Measurements from ENCODE around the gene CRLF3.
"Not testable (repeated sequence)": the region's sequence is repeated elsewhere in the genome, so short reads cannot be mapped to it uniquely, and the experiment has no call there.

CRLF3 gene

GRCh38 chr17:30814236-30814635 lies 10.3 kb downstream of the CRLF3 start:
- not testable (repeated sequence) for DNase-seq (ENCODE audit: low read depth in 2 of 2)

GRCh38 chr17:30812218-30813177 lies 12.0 kb downstream of the CRLF3 start:
- no peak for DNase-seq (ENCODE audit: low read depth in 2 of 2)

DNA sequence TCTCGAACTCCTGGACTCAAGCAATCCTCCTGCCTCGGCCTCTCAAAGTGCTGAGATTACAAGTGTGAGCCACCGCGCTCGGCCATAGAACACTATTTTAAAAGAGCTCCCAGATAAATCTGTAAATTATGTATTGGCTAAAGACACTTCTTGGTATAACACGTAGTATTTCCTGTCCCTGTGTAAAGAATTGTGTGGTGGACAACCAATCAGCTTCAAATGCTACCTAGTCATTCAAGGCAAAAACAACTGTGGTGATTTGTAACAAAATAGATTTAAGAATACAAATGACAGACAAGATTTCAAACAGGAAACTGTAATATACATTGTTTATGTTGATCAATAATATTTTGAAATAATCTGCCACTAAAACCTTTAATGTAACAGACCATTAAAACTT lies 14.6 kb downstream of the CRLF3 start:
- no peak for DNase-seq (ENCODE audit: low read depth in 2 of 2)

DNA sequence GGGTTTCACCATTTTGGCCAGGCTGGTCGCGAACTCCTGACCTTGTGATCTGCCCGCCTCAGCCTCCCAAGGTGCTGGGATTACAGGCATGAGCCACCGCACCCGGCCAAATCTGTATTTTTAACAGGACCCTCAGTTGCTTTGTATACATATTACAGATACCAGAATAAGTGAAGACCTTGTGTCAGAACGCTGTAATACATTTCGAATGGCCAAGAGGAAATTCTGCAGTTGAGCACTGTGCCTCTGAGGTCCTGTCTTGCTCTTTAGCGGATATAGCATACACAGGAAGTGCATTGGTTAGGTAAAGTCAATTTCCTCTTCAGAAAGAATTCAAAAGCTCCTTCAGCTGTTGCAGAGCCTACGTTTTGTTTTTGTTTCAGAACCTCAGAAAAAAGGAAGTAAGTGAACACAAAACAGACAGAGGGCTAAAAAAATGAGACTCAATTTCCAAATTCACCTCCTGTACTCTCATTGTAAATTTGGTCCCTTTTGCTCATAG lies 15.7 kb downstream of the CRLF3 start:
- no peak for DNase-seq (ENCODE audit: low read depth in 2 of 2)

- no peak for DNase-seq (ENCODE audit: low read depth in 2 of 2)
Observed at GRCh38 chr17:30807896-30808295, 16.6 kb downstream of the CRLF3 start.

- DNase-seq (ENCODE audit: low read depth in 2 of 2) = no peak
Observed at GRCh38 chr17:30805944-30806456, 18.5 kb downstream of the CRLF3 start.

- no peak for DNase-seq (ENCODE audit: low read depth in 2 of 2)
Observed at GRCh38 chr17:30801671-30802070, 22.8 kb downstream of the CRLF3 start.

- no peak for DNase-seq (ENCODE audit: low read depth in 2 of 2)
Observed at GRCh38 chr17:30796016-30796415, 28.5 kb downstream of the CRLF3 start.

DNA sequence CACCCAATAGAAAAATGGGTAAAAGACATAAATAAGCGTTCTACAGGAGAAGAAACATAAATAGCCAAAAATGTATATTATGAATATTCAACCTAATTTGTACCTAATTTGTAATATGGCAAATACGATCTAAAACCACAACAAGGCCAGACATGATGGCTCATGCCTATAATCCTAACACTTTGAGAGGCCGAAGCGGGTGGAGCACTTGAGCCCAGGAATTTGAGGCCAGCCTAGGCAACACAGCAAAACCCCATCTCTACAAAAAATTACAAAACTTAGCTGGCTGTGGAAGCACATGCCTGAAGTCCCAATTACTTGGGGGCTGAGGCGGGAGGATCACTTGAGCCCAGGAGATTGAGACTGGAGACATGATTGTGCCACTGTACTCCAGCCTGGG lies 30.1 kb downstream of the CRLF3 start:
- DNase-seq (ENCODE audit: low read depth in 2 of 2) = no peak

GRCh38 chr17:30793282-30793977 lies 31.1 kb downstream of the CRLF3 start:
- DNase-seq (ENCODE audit: low read depth in 2 of 2) = no peak

DNA sequence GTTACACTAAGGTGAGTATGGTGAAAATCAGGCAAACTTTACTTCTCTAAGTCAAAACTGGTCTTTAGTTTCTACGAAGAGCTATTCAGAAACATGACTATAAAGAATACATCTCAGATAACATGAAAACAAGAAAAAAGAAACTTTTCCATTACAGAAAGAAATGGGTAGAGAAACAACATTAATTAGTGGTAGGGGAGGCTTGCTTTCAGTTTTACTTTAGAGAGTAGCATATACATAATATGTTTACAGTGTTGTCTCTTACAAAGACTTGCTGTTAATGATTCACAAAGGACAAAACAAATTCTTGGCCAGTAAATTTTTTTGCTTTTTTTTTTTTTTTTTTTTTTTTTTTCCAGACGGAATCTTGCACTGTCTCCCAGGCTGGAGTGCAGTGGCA lies 34.2 kb downstream of the CRLF3 start:
- no peak for DNase-seq (ENCODE audit: low read depth in 2 of 2)

- no peak for DNase-seq (ENCODE audit: low read depth in 2 of 2)
Observed at GRCh38 chr17:30788918-30789317, 35.6 kb downstream of the CRLF3 start.

DNA sequence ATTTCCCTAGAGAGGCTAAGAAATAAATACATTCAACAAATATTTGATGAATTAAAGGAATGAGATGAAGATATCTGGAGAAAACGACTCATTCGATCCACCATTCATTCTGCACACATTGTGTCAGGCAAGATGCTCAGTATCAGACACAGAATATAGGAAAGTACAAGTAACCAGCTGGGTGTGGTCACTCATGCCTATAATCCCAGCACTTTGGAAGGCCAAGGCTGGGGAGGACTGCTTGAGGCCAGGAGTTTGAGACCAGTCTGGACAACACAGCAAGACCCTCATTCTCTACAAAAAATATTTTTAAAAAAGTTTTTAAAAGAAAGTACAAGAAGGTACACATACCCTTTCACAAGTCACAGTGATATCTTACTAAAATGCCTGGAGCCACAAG lies 42.3 kb downstream of the CRLF3 start:
- no peak for DNase-seq (ENCODE audit: low read depth in 2 of 2)

DNA sequence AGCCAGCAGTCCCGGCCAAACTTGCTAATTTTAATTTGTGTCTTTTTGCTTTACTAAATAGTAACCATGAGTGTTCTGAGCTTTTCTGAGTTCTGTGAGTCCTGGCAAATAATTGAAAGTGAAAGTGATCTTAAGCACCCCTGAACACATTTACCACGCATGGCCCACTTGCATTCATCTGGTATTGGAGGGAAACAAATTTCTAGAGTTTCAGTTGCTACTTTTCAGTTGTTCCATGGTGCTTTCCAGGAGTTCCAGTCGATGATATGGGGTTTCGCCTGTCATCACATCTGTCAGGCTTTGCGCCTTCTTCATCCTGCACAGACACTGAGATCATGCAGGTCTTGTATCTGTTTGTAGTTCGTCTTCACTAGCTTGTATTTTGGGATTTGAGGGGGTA lies 44.1 kb downstream of the CRLF3 start:
- no peak for DNase-seq (ENCODE audit: low read depth in 2 of 2)

GRCh38 chr17:30768771-30769170 lies 55.7 kb downstream of the CRLF3 start:
- not testable (repeated sequence) for DNase-seq (ENCODE audit: low read depth in 2 of 2)

DNA sequence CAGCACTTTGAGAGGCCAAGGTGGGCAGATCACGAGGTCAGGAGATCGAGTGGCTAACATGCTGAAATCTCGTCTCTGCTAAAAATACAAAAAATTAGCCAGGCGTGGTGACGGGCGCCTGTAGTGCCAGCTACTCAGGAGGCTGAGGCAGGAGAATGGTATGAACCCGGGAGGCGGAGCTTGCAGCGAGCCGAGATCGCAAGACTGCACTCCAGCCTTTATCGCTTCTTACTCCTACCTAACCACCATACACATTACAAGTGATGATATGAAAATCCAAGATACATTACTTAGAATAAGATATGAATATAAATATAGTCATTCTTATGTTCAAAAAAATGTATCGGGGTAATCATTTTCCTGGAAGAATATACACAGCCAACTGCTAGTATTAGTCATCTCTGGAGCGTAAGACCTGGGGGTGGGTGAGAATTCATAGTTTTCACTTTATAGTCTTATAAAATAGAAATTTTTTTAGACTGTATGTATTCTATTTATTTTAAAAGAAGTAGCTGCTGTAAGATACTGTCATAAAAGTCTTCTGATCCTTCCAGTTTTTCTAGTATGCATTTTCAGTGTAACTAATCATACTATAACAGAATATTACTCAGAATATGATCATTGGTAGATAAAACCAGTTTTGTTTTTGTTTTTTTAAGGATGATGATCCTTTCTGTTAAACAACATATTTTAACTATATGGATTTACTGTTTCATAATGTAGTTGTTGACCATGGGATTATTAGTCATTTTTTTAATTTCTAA lies 56.7 kb downstream of the CRLF3 start:
- DNase-seq (ENCODE audit: low read depth in 2 of 2) = not testable (repeated sequence)

DNA sequence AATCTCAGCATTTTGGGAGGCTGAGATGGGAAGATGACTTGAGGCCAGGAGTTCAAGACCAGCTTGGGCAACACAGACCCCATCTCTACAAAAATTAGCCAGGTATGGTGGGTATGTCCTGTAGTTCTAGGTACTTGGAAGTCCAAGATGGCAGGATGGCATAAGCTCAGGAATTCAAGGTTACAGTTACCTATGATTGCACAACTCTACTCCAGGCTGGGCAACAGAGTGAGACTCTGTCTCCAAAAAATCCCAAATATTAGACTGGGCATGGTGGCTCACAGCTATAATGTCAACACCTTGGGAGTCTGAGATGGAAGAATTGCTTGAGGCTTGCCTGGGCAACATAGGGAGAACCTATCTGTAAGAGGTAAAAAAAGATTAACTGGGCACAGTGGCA lies 63.4 kb downstream of the CRLF3 start:
- DNase-seq (ENCODE audit: low read depth in 2 of 2) = no peak

GRCh38 chr17:30753291-30753690 lies 71.2 kb downstream of the CRLF3 start:
- not testable (repeated sequence) for DNase-seq (ENCODE audit: low read depth in 2 of 2)

DNA sequence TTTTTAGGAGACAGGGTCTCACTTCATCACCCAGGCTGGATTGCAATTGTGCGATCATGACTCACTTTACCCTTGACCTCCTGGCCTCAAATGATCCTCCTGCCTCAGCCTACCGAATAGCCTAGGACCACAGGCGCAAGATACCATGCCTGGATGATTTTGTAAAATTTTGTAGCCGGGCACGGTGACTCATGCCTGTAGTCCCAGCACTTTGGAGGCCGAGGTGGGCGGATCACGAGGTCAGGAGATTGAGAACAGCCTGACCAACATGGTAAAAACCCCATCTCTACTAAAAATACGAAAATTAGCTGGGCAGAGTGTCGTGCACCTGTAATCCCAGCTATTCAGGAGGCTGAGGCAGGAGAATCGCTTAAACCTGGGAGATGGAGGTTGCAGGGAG lies 73.5 kb downstream of the CRLF3 start:
- DNase-seq (ENCODE audit: low read depth in 2 of 2) = not testable (repeated sequence)

GRCh38 chr17:30747621-30748020 lies 76.9 kb downstream of the CRLF3 start:
- DNase-seq (ENCODE audit: low read depth in 2 of 2) = not testable (repeated sequence)

DNA sequence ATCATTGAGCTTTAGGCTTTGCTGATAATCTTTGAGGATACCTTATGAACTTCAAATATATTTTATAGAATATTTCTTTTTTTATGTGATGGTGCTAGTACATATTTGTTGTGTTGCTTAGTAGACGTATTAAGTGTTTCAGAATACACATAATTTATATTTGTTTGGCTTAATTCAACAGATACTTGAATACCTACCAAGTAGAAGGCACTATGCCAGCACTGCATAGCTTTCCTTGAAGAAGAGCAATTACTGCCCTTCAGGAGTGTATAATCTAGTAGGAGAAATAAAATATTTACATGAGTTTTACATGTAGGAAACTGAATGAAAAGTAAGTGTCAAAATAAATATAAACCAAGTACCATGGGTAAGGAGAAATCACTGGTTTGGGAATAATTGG lies 81.8 kb downstream of the CRLF3 start:
- DNase-seq (ENCODE audit: low read depth in 2 of 2) = not testable (repeated sequence)

GRCh38 chr17:30736371-30736770 lies 88.1 kb downstream of the CRLF3 start:
- DNase-seq (ENCODE audit: low read depth in 2 of 2) = not testable (repeated sequence)
